HL-60 (cell line): ENCODE data around the gene LIMA1.

ENCODE experiments used
- CTCF ChIP-seq: IDR thresholded peaks from one replicate; pipeline ENCODE4 v1.5.1; 2011; ENCODE audit warnings: low read length, control low read depth, inconsistent platforms; ENCODE audit not compliant: insufficient read depth
- REST ChIP-seq: IDR thresholded peaks from 2 replicates; pipeline ENCODE4 v1.6.1; 2012; ENCODE audit warnings: low read depth; ENCODE audit not compliant: insufficient replicate concordance

- no peak for TF ChIP-seq CTCF
- TF ChIP-seq REST = no peak
Observed at GRCh38 chr12:50251619-50252252, 31.6 kb downstream of the LIMA1 start.
